Measurements from ENCODE around the gene APLNR. TPM values are rescaled to one million over a fixed set of nuclear protein-coding genes. Genes with fewer than 3 reads are reported as not detected.
"Not testable (repeated sequence)": the region's sequence is repeated elsewhere in the genome, so short reads cannot be mapped to it uniquely, and the experiment has no call there.

The APLNR gene
- total and polyA plus RNA-seq, 2 donors (not counting 3 experiments of a cell fraction or from before 2014, with no cell fraction given) = 0.04 to 0.38 TPM

DNA sequence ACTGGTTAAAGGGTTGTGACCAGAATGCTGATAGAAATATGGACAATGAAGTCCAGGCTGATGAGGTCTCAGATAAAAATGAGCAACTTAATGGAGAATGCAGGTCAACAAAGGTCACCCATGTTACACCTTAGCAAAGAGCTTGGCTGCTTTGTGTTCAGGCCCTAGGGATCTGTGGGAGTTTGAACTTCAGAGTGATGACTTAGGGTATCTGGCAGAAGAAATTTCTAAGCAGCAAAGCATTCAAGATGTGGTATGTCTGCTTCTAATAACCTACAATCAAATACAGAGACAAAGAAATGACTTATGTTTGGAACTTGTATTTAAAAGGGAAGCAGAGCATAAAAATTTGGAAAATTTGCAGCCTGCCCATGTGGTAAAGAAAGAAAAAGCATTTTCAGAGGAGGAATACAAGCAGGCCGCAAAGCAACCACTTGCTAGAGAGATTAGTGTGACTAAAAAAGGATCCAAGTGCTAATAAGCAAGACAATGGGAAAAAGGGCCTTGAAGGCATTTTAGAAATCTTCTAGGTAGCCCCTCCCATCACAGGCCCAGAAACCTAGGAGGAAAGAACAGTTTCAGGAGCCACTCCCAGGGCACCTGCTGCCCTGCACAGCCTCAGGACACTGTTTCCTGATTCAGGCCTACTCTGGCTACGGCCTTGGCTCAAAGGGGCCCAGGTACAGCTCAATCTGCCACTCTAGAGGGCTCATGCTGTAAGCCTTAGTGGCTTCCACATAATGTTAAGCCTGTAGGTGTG is 46.4 kb upstream of the APLNR start:
- no peak for DNase-seq (ENCODE audit: low read depth, low spot score)
- CTCF ChIA-PET = interaction anchor here (1.8 kb wide), 1 partner anchor 34 kb away, joined by 4 read pairs; no protein-coding TSS in a partner anchor
- dilution Hi-C loops (cut with MboI; ENCODE audit: extremely low pct_ligation_motif_present, low sequenced_read_pairs) (no loop called here), intact Hi-C loops (cut with micrococcal nuclease) (no loop called here)
- POLR2A ChIA-PET = no interaction called here
- H3K4me3 ChIP-seq (replicated peaks in 1 of 3; ENCODE audit: insufficient read depth in 1 of 3, low read depth in 1 of 3, low read length in 3 of 3) = no peak overlapping the region
- no peak overlapping the region for H3K4me2 ChIP-seq (ENCODE audit: insufficient read depth, low read length)
- H3K9me1 ChIP-seq (replicated peaks; ENCODE audit: control insufficient read depth, extremely low read depth, insufficient read depth, low read length) = no peaks in the 10 kb centered on the region
- no peak overlapping the region for H2AFZ ChIP-seq (ENCODE audit: low read depth, low read length)
- no peaks in the 10 kb centered on the region for H3K79me2 ChIP-seq (ENCODE audit: control insufficient read depth, insufficient read depth, low read length)
- no peak for TF ChIP-seq EZH2 (IDR thresholded peaks at IDR 0.05; ENCODE audit: borderline replicate concordance, low read depth, low read length, severe bottlenecking)
- no peak for TF ChIP-seq FOS (IDR thresholded peaks at IDR 0.05; ENCODE audit: borderline replicate concordance, insufficient read depth, low read length)
- no peak for TF ChIP-seq JUN (IDR thresholded peaks at IDR 0.05; ENCODE audit: borderline replicate concordance, insufficient read depth, insufficient read length, low read depth)
- no peak for TF ChIP-seq GATA2 (IDR thresholded peaks at IDR 0.05; ENCODE audit: insufficient read depth, insufficient read length, low read depth, low read length)
- peaks cover 4% of the 10 kb centered on the region for H3K4me1 ChIP-seq (ENCODE audit: control insufficient read depth, extremely low read depth, insufficient read depth, low read length)
- BruUV-seq (replicated peaks) = no TSS peak
- H3K9ac ChIP-seq (replicated peaks; ENCODE audit: extremely low read depth, insufficient read depth, low read length) = no peak overlapping the region
- no peak for FAIRE-seq
- no peak overlapping the region for H3K27ac ChIP-seq (ENCODE audit: insufficient read depth, low read depth, low read length)
- H3K9me3 ChIP-seq (replicated peaks; ENCODE audit: control insufficient read depth, insufficient read depth, low read length) = no peaks in the 10 kb centered on the region
- no peaks in the 10 kb centered on the region for H3K27me3 ChIP-seq (ENCODE audit: control insufficient read depth in 2 of 2, insufficient read depth in 2 of 2, low read length in 2 of 2)
- no peaks in the 10 kb centered on the region for H4K20me1 ChIP-seq (replicated peaks; ENCODE audit: control insufficient read depth, extremely low read depth, insufficient read depth, low read length)
- H3K36me3 ChIP-seq (ENCODE audit: control insufficient read depth in 2 of 2, extremely low read depth in 1 of 2, insufficient read depth in 2 of 2, low read length in 2 of 2) = no peaks in the 10 kb centered on the region

DNA sequence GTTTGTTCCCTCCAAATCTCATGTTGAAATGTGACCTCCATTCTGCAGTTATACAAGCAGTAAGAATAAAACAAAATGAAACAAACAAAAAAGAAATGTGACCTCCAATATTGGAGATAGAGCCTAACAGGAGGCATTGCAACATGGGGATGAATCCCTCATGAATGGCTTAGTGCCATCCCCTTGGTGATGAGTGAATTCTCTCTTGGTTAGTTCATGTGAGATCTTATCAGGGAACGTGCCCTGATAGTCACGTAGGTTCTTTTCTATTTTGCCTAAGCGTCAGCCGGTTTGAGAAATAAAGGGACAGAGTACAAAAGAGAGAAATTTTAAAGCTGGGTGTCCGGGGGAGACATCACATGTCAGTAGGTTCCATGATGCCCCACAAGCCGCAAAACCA is 44.5 kb upstream of the APLNR start:
- DNase-seq (ENCODE audit: low read depth, low spot score); H3K36me3 ChIP-seq (ENCODE audit: control insufficient read depth in 2 of 2, extremely low read depth in 1 of 2, insufficient read depth in 2 of 2, low read length in 2 of 2); H3K79me2 ChIP-seq (ENCODE audit: control insufficient read depth, insufficient read depth, low read length); H3K9ac ChIP-seq (replicated peaks; ENCODE audit: extremely low read depth, insufficient read depth, low read length); intact Hi-C loops (cut with micrococcal nuclease); FAIRE-seq; H2AFZ ChIP-seq (ENCODE audit: low read depth, low read length); H3K27me3 ChIP-seq (ENCODE audit: control insufficient read depth in 2 of 2, insufficient read depth in 2 of 2, low read length in 2 of 2); dilution Hi-C loops (cut with MboI; ENCODE audit: extremely low pct_ligation_motif_present, low sequenced_read_pairs); H3K9me1 ChIP-seq (replicated peaks; ENCODE audit: control insufficient read depth, extremely low read depth, insufficient read depth, low read length); BruUV-seq (replicated peaks); H3K4me2 ChIP-seq (ENCODE audit: insufficient read depth, low read length); H3K9me3 ChIP-seq (replicated peaks; ENCODE audit: control insufficient read depth, insufficient read depth, low read length); POLR2A ChIA-PET; CTCF ChIA-PET; H4K20me1 ChIP-seq (replicated peaks; ENCODE audit: control insufficient read depth, extremely low read depth, insufficient read depth, low read length); H3K4me3 ChIP-seq (replicated peaks in 1 of 3; ENCODE audit: insufficient read depth in 1 of 3, low read depth in 1 of 3, low read length in 3 of 3); H3K27ac ChIP-seq (ENCODE audit: insufficient read depth, low read depth, low read length): not testable (repeated sequence)
- peaks cover 17% of the 10 kb centered on the region for H3K4me1 ChIP-seq (ENCODE audit: control insufficient read depth, extremely low read depth, insufficient read depth, low read length)
